Stimulated activated CD8-positive, alpha-beta memory T cell treated with anti-CD3 and anti-CD28 coated beads, Interleukin-4, amount 100 ng/mL, for 48 hours (primary cell): ENCODE results near the gene SLC8A1.

ENCODE experiments used
- DNase-seq: peaks from one replicate; pipeline ENCODE4 v3.0.0-alpha.2; 2020

Gene SLC8A1

GRCh38 chr2:40224318-40224717, 227.6 kb downstream of the SLC8A1 start:
- no peak for DNase-seq

- DNase-seq = no peak
These were observed 231.5 kb downstream of the SLC8A1 start for GRCh38 chr2:40220177-40220925.

- no peak for DNase-seq
These were observed 232.7 kb downstream of the SLC8A1 start for GRCh38 chr2:40219141-40219540.

- no peak for DNase-seq
These were observed 233.2 kb downstream of the SLC8A1 start for GRCh38 chr2:40218679-40219078.

- no peak for DNase-seq
These were observed 238.3 kb downstream of the SLC8A1 start for GRCh38 chr2:40213619-40214018.

- no peak for DNase-seq
These were observed 238.8 kb downstream of the SLC8A1 start for GRCh38 chr2:40213071-40213470.

- no peak for DNase-seq
These were observed 240.9 kb downstream of the SLC8A1 start for GRCh38 chr2:40210968-40211353.

- DNase-seq = no peak
These were observed 241.4 kb downstream of the SLC8A1 start for GRCh38 chr2:40210344-40210967.

GRCh38 chr2:40209761-40210160, 242.1 kb downstream of the SLC8A1 start:
- no peak for DNase-seq

- DNase-seq = no peak
These were observed 243.4 kb downstream of the SLC8A1 start for GRCh38 chr2:40208463-40208862.

- no peak for DNase-seq
These were observed 247.6 kb downstream of the SLC8A1 start for GRCh38 chr2:40204268-40204667.

- DNase-seq = no peak
These were observed 249.0 kb downstream of the SLC8A1 start for GRCh38 chr2:40202798-40203400.

GRCh38 chr2:40201425-40201824, 250.5 kb downstream of the SLC8A1 start:
- no peak for DNase-seq

- no peak for DNase-seq
These were observed 251.4 kb downstream of the SLC8A1 start for GRCh38 chr2:40200366-40200915.

- no peak for DNase-seq
These were observed 252.1 kb downstream of the SLC8A1 start for GRCh38 chr2:40199771-40200170.

GRCh38 chr2:40197121-40197520, 254.8 kb downstream of the SLC8A1 start:
- DNase-seq = no peak

- DNase-seq = no peak
These were observed 258.2 kb downstream of the SLC8A1 start for GRCh38 chr2:40193670-40194026.

GRCh38 chr2:40192864-40193669, 258.8 kb downstream of the SLC8A1 start:
- no peak for DNase-seq

GRCh38 chr2:40190457-40190856, 261.4 kb downstream of the SLC8A1 start:
- DNase-seq = no peak

GRCh38 chr2:40189881-40190280, 262.0 kb downstream of the SLC8A1 start:
- DNase-seq = no peak

- DNase-seq = no peak
These were observed 264.8 kb downstream of the SLC8A1 start for GRCh38 chr2:40187054-40187453.

- no peak for DNase-seq
These were observed 267.3 kb downstream of the SLC8A1 start for GRCh38 chr2:40184551-40184950.

- no peak for DNase-seq
These were observed 270.0 kb downstream of the SLC8A1 start for GRCh38 chr2:40181855-40182254.
